H1 (cell line): ENCODE results near the gene COX7A2.

Experiments used
- EP300 ChIP-seq, 2 experiments: IDR thresholded peaks; 1 replicate in 1 of 2; 2 replicates in 1 of 2; pipeline ENCODE4 v1.6.1; 2011 to 2012; ENCODE audit warnings: low read depth in 2 of 2, low read length in 2 of 2, mild to moderate bottlenecking in 2 of 2, borderline replicate concordance in 1 of 2, inconsistent platforms in 1 of 2, moderate library complexity in 1 of 2
- HDAC2 ChIP-seq, 2 experiments: fragments of 300-600 bp in 1 of 2; sonication (generic) in 1 of 2; IDR thresholded peaks; 2 replicates each; pipeline ENCODE4 v1.6.1; 2011 to 2012; ENCODE audit warnings: low read depth in 2 of 2, low read length in 2 of 2, mild to moderate bottlenecking in 2 of 2, moderate library complexity in 2 of 2, borderline replicate concordance in 1 of 2, inconsistent platforms in 1 of 2
- JUN ChIP-seq: IDR thresholded peaks from 2 replicates; pipeline ENCODE4 v1.6.1; 2011; ENCODE audit warnings: low read depth, mild to moderate bottlenecking, improper control_type of control experiment, low read length
- POLR2A ChIP-seq, 2 experiments: IDR thresholded peaks; 1 replicate in 1 of 2; 2 replicates in 1 of 2; pipeline ENCODE4 v1.6.1; 2011; ENCODE audit warnings: low read depth in 2 of 2, low read length in 2 of 2, mild to moderate bottlenecking in 2 of 2; ENCODE audit errors: control extremely low read depth in 1 of 2
- POLR2AphosphoS5 ChIP-seq: IDR thresholded peaks from 2 replicates; pipeline ENCODE4 v1.6.1; 2011; ENCODE audit warnings: low read depth, low read length
- TEAD4 ChIP-seq: IDR thresholded peaks from 2 replicates; pipeline ENCODE4 v1.6.1; 2012; ENCODE audit warnings: low read depth, low read length, inconsistent platforms, mixed read lengths
- USF2 ChIP-seq: IDR thresholded peaks from 2 replicates; pipeline ENCODE4 v1.6.1; 2011; ENCODE audit warnings: low read length, improper control_type of control experiment
- YY1 ChIP-seq: IDR thresholded peaks from 2 replicates; pipeline ENCODE4 v1.6.1; 2011; ENCODE audit warnings: low read depth, mild to moderate bottlenecking, low read length
- ZNF274 ChIP-seq: IDR thresholded peaks from 2 replicates; pipeline ENCODE4 v1.7.0; 2012; ENCODE audit warnings: low read length, borderline replicate concordance; ENCODE audit errors: extremely low read depth
- TF ChIP-seq, protein P1 (sequence below), 3 experiments: IDR thresholded peaks; 1 replicate in 2 of 3; 2 replicates in 1 of 3; pipeline versions ENCODE4 v1.5.1 to v1.6.1; 2011; ENCODE audit warnings: low read length in 3 of 3, mild to moderate bottlenecking in 3 of 3, inconsistent platforms in 2 of 3, low read depth in 1 of 3, moderate library complexity in 1 of 3; ENCODE audit not compliant: insufficient read depth in 1 of 3; ENCODE audit errors: control extremely low read depth in 1 of 3
- TF ChIP-seq, protein P2 (sequence below): IDR thresholded peaks from 2 replicates; pipeline ENCODE4 v1.6.1; 2011; ENCODE audit warnings: low read depth, mild to moderate bottlenecking, low read length; ENCODE audit not compliant: insufficient read depth

DNA sequence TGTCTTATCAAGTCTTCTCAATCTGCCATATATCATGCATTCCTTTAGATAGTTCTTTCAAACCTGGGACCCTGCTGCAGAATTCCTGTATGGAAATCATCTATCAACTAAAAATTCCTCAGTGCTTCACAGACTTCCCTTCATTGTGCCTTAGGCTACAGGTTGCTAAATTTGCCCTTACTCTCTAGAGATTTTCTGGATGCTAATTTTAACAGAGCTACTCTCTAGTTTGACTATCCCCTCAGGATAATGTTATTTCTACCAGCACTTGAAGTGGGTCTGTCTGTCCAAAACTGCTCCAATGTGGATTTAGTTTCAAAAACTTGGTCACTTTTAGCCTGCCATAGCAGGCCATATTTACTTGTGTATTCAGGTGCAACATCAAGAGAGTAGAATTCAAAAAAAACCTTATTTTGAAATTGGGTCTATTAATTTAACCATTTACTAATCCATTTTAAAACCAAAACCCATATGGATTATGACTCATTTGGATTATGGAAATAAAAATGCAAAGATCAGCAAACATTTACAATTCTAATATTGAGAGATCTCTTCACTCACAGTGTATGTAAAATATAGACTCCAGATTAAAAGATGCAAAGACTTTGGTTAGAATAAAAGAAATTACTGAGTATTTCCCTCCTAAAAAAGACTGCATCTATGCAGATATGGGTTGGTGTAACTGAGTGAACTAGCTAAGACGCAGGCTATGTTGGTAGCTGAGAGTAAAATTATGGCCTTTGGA is 13.9 kb upstream of the COX7A2 start:
- TF ChIP-seq, protein P1, sequence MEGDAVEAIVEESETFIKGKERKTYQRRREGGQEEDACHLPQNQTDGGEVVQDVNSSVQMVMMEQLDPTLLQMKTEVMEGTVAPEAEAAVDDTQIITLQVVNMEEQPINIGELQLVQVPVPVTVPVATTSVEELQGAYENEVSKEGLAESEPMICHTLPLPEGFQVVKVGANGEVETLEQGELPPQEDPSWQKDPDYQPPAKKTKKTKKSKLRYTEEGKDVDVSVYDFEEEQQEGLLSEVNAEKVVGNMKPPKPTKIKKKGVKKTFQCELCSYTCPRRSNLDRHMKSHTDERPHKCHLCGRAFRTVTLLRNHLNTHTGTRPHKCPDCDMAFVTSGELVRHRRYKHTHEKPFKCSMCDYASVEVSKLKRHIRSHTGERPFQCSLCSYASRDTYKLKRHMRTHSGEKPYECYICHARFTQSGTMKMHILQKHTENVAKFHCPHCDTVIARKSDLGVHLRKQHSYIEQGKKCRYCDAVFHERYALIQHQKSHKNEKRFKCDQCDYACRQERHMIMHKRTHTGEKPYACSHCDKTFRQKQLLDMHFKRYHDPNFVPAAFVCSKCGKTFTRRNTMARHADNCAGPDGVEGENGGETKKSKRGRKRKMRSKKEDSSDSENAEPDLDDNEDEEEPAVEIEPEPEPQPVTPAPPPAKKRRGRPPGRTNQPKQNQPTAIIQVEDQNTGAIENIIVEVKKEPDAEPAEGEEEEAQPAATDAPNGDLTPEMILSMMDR (IDR thresholded peaks at IDR 0.05; ENCODE audit: control extremely low read depth in 1 of 3, insufficient read depth in 1 of 3, low read depth in 1 of 3, low read length in 3 of 3) = no peak
- TF ChIP-seq TEAD4 (no peak), POLR2A (IDR thresholded peaks at IDR 0.05; ENCODE audit: control extremely low read depth in 1 of 2, low read depth in 2 of 2, low read length in 2 of 2) (no peak), JUN (no peak), HDAC2 (IDR thresholded peaks at IDR 0.05; ENCODE audit: borderline replicate concordance in 1 of 2, low read depth in 2 of 2, low read length in 2 of 2) (no peak), USF2 (no peak), EP300 (IDR thresholded peaks at IDR 0.05; ENCODE audit: borderline replicate concordance in 1 of 2, low read depth in 2 of 2, low read length in 2 of 2) (no peak), YY1 (no peak), ZNF274 (no peak), POLR2AphosphoS5 (no peak)
- TF ChIP-seq, protein P2, sequence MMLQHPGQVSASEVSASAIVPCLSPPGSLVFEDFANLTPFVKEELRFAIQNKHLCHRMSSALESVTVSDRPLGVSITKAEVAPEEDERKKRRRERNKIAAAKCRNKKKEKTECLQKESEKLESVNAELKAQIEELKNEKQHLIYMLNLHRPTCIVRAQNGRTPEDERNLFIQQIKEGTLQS = no peak
